ENCODE results near the gene ZCCHC18. TPM values are rescaled to one million over a fixed set of nuclear protein-coding genes. Genes with fewer than 3 reads are reported as not detected.

Gene ZCCHC18
- total and polyA plus RNA-seq, 2 experiments from 2014 or later: 0.57 to 1.2 TPM

GRCh38 chrX:104098151-104098808 lies 14.0 kb upstream of the ZCCHC18 start:
- H3K9me2 ChIP-seq (replicated peaks; ENCODE audit: insufficient read depth): no peaks in the 10 kb centered on the region
- H3K27me3 ChIP-seq: no peaks in the 10 kb centered on the region
- no peaks in the 10 kb centered on the region for H3K9me3 ChIP-seq (ENCODE audit: low read depth)
- DNase-seq (ENCODE audit: low spot score): peak; percentile 72
- H3K79me2 ChIP-seq: no peaks in the 10 kb centered on the region
- H3K4me2 ChIP-seq: no peak overlapping the region
- H3K36me3 ChIP-seq (replicated peaks; ENCODE audit: insufficient read depth, low read depth): no peaks in the 10 kb centered on the region
- no peak overlapping the region for H2AFZ ChIP-seq
- 12% methylated on average over 4 of the region's 4 CpGs for WGBS (ENCODE audit: low lambda C conversion rate, missing lambda C conversion rate)
- H3K4me1 ChIP-seq (ENCODE audit: insufficient read depth): no peaks in the 10 kb centered on the region
- no peak overlapping the region for H3K27ac ChIP-seq
- H4K20me1 ChIP-seq (ENCODE audit: insufficient read depth, poor library complexity, severe bottlenecking): no peaks in the 10 kb centered on the region
- TF ChIP-seq EZH2 (IDR thresholded peaks at IDR 0.05; ENCODE audit: borderline replicate concordance) (no peak), CTCF (IDR thresholded peaks at IDR 0.05; ENCODE audit: poor library complexity) (peak; percentile 56), EZH2phosphoT487 (IDR thresholded peaks at IDR 0.05; ENCODE audit: low read depth, severe bottlenecking, unreplicated experiment) (no peak)
- no peak overlapping the region for H3K4me3 ChIP-seq

- no peak for DNase-seq (ENCODE audit: low spot score)
Measured at GRCh38 chrX:104098919-104099318, 13.4 kb upstream of the ZCCHC18 start.

DNA sequence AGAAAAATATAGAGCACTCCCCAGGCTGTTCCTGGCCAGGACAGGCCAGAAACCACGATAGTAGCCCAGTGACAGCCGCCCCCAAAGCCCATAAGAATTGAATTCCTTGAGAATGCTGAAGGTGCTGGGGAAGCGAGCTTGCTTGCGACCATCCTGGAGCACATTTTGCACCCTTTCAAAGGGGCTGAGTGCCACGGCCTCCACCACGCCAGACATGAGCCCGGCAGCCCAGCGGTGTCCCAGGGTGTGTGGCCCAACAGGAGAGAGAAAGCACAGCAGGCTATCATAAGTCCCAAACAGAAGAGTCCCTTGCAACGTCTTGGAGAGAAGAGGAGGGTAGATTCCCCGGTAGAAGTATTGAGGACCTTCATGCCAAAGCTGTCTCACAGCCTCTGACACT lies 7.6 kb upstream of the ZCCHC18 start:
- no peak for DNase-seq (ENCODE audit: low spot score)
- Histone ChIP-seq H3K27ac (no peak overlapping the region), H2AFZ (no peak overlapping the region), H3K27me3 (no peaks in the 10 kb centered on the region), H3K79me2 (no peaks in the 10 kb centered on the region), H3K36me3 (replicated peaks; ENCODE audit: insufficient read depth, low read depth) (no peaks in the 10 kb centered on the region), H3K4me3 (no peak overlapping the region), H3K4me2 (no peak overlapping the region), H3K9me2 (replicated peaks; ENCODE audit: insufficient read depth) (no peaks in the 10 kb centered on the region), H3K9me3 (ENCODE audit: low read depth) (no peaks in the 10 kb centered on the region), H4K20me1 (ENCODE audit: insufficient read depth, poor library complexity, severe bottlenecking) (no peaks in the 10 kb centered on the region), H3K4me1 (ENCODE audit: insufficient read depth) (no peaks in the 10 kb centered on the region)
- WGBS (ENCODE audit: low lambda C conversion rate, missing lambda C conversion rate): 81% methylated on average over 10 of the region's 10 CpGs
- TF ChIP-seq EZH2 (IDR thresholded peaks at IDR 0.05; ENCODE audit: borderline replicate concordance) (no peak), EZH2phosphoT487 (IDR thresholded peaks at IDR 0.05; ENCODE audit: low read depth, severe bottlenecking, unreplicated experiment) (no peak), CTCF (IDR thresholded peaks at IDR 0.05; ENCODE audit: poor library complexity) (no peak)

More at GRCh38 chrX:104098919-104099318, 13.4 kb upstream of the ZCCHC18 start:
- no peak for TF ChIP-seq EZH2 (IDR thresholded peaks at IDR 0.05; ENCODE audit: borderline replicate concordance)
- TF ChIP-seq CTCF (IDR thresholded peaks at IDR 0.05; ENCODE audit: poor library complexity): no peak
- TF ChIP-seq EZH2phosphoT487 (IDR thresholded peaks at IDR 0.05; ENCODE audit: low read depth, severe bottlenecking, unreplicated experiment): no peak
- Histone ChIP-seq H2AFZ (no peak overlapping the region), H3K27me3 (no peaks in the 10 kb centered on the region), H4K20me1 (ENCODE audit: insufficient read depth, poor library complexity, severe bottlenecking) (no peaks in the 10 kb centered on the region), H3K9me2 (replicated peaks; ENCODE audit: insufficient read depth) (no peaks in the 10 kb centered on the region), H3K79me2 (no peaks in the 10 kb centered on the region), H3K4me3 (no peak overlapping the region), H3K4me1 (ENCODE audit: insufficient read depth) (no peaks in the 10 kb centered on the region), H3K36me3 (replicated peaks; ENCODE audit: insufficient read depth, low read depth) (no peaks in the 10 kb centered on the region), H3K4me2 (no peak overlapping the region), H3K9me3 (ENCODE audit: low read depth) (no peaks in the 10 kb centered on the region), H3K27ac (no peak overlapping the region)

Measured in hepatocyte (in vitro differentiated cells).